GM08714 (cell line): Measurements from ENCODE around the gene HTRA1.

Experiments used
- H3K4me3 ChIP-seq: fragments of 200-500 bp; sonication (Bioruptor generic); 2 replicates; pipeline ENCODE4 v1.5.1; 2014; ENCODE audit warnings: mild to moderate bottlenecking, low read length, inconsistent platforms
- ZNF274 ChIP-seq: IDR thresholded peaks from 2 replicates; pipeline ENCODE4 v1.6.1; 2012; ENCODE audit warnings: mild to moderate bottlenecking, low read depth, low read length

Gene HTRA1

GRCh38 chr10:122461367-122461728 lies at the start of gene HTRA1:
HTRA1 (plus strand) TSS chr10:122461553; CDS start chr10:122461653, 100 bp downstream.
- no peak for TF ChIP-seq ZNF274
- no peak within 1 kb of the TSS for H3K4me3 ChIP-seq

- no peak for TF ChIP-seq ZNF274
Measured at GRCh38 chr10:122413327-122413726, 48.0 kb upstream of the HTRA1 start.

GRCh38 chr10:122417667-122418066 lies 43.7 kb upstream of the HTRA1 start:
- TF ChIP-seq ZNF274: no peak

More at GRCh38 chr10:122413327-122413726, 48.0 kb upstream of the HTRA1 start:
- no peak overlapping the region for H3K4me3 ChIP-seq

GRCh38 chr10:122419016-122419415 lies 42.3 kb upstream of the HTRA1 start:
- no peak overlapping the region for H3K4me3 ChIP-seq
- TF ChIP-seq ZNF274: no peak

More at GRCh38 chr10:122417667-122418066, 43.7 kb upstream of the HTRA1 start:
- H3K4me3 ChIP-seq: no peak overlapping the region

GRCh38 chr10:122419876-122420623 lies 41.3 kb upstream of the HTRA1 start:
- H3K4me3 ChIP-seq: no peak overlapping the region

GRCh38 chr10:122420624-122421007 lies 40.7 kb upstream of the HTRA1 start:
- H3K4me3 ChIP-seq: no peak overlapping the region
- no peak for TF ChIP-seq ZNF274

More at GRCh38 chr10:122419876-122420623, 41.3 kb upstream of the HTRA1 start:
- no peak for TF ChIP-seq ZNF274

GRCh38 chr10:122421054-122421625 lies 40.2 kb upstream of the HTRA1 start:
- no peak for TF ChIP-seq ZNF274
- no peak overlapping the region for H3K4me3 ChIP-seq

- H3K4me3 ChIP-seq: no peak overlapping the region
- TF ChIP-seq ZNF274: no peak
Measured at GRCh38 chr10:122421742-122422141, 39.6 kb upstream of the HTRA1 start.

- no peak for TF ChIP-seq ZNF274
- H3K4me3 ChIP-seq: no peak overlapping the region
Measured at GRCh38 chr10:122422266-122422989, 38.9 kb upstream of the HTRA1 start.

GRCh38 chr10:122424059-122424458 lies 37.3 kb upstream of the HTRA1 start:
- no peak overlapping the region for H3K4me3 ChIP-seq
- no peak for TF ChIP-seq ZNF274

GRCh38 chr10:122426829-122427228 lies 34.5 kb upstream of the HTRA1 start:
- H3K4me3 ChIP-seq: no peak overlapping the region
- TF ChIP-seq ZNF274: no peak

GRCh38 chr10:122427280-122427679 lies 34.1 kb upstream of the HTRA1 start:
- no peak for TF ChIP-seq ZNF274
- no peak overlapping the region for H3K4me3 ChIP-seq

- TF ChIP-seq ZNF274: no peak
- H3K4me3 ChIP-seq: no peak overlapping the region
Measured at GRCh38 chr10:122435212-122435827, 26.0 kb upstream of the HTRA1 start.

- no peak for TF ChIP-seq ZNF274
- no peak overlapping the region for H3K4me3 ChIP-seq
Measured at GRCh38 chr10:122441961-122442360, 19.4 kb upstream of the HTRA1 start.
